GM20431 (cell line): Measurements from ENCODE around the gene OR5T3.
"Not testable (repeated sequence)": the region's sequence is repeated elsewhere in the genome, so short reads cannot be mapped to it uniquely, and the experiment has no call there.

ENCODE experiments used
- in situ Hi-C: fragments of 300-500 bp; cut with MseI, MboI; formaldehyde crosslinking; loops from one replicate; pipeline ENCODE4 v1.15.0; 2020; ENCODE audit warnings: low sequenced_read_pairs; ENCODE audit not compliant: unreplicated experiment

The OR5T3 gene

DNA sequence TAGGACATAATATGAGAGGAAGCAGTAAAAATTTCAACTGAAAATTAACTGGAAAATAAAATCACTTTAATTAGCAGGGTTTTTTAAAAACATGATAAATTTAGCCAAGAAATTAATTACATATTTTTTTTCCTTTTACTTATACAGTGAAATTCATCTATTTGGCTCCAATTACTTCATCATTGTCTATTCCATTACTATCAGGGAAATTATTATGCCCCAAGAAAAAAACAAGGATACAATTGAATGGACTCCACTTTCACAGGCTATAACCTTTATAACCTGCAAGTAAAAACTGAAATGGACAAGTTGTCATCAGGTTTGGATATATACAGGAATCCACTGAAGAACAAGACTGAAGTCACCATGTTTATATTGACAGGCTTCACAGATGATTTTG, at the start of gene OR5T3:
Gene OR5T3, plus strand, starts transcription at position 301 of the 400 bp plus-strand sequence. Its CDS starts 0 bp downstream, at position 301.
- in situ Hi-C loops, result no loop called here

DNA sequence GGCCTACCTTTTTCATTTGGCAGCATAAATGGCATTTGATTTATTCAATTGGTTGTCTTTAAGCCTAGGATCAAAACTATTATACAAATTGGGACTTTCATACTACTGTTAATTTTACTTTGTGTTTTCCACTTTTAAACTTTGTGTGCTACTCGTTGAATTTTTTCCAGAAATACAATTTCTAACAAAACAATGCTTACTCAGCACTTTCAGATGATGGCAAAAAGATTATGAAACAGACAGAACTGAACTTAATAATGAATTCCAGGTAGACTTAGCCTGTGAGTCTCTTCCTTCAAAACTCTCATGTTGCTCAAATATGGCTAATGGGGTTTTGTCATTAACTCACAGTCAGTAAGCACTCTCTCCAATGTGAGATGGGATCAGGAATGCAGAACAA, 44.3 kb upstream of the OR5T3 start:
- in situ Hi-C loops, result no loop called here

DNA sequence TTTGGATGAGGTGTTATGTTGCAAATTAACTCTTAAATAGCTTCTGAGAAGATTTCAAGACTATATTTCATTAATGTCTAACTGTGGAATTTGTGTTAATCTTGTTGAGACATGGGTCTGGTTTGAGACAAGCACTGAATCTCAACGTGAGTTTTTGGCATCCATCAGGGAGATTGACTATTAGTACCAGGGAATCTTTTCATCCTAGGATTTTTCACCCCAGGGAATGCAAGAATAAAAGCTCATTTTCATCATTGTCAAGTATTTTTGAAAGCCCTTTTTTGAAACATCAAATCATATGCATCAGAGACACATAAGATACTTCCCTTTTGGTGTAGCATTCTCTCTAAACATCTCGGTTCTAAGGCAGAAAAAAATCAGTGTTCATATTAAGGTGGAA, 37.5 kb upstream of the OR5T3 start:
- in situ Hi-C loops, result no loop called here

DNA sequence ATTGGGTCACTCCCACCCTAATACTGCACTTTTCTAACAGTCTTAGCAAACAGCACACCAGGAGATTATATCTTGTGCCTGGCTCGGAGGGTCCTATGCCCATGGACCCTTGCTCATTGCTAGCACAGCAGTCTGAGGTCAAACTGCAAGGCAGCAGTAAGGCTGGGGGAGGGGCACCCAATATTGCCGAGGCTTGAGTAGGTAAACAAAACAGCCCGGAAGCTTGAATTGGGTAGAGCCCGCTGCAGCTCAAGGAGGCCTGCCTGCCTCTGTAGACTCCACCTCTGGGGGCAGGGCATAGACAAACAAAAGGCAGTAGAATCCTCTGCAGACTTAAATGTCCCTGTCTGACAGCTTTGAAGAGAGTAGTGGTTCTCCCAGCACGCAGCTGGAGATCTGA, 32.3 kb upstream of the OR5T3 start:
- in situ Hi-C loops, result not testable (repeated sequence)

DNA sequence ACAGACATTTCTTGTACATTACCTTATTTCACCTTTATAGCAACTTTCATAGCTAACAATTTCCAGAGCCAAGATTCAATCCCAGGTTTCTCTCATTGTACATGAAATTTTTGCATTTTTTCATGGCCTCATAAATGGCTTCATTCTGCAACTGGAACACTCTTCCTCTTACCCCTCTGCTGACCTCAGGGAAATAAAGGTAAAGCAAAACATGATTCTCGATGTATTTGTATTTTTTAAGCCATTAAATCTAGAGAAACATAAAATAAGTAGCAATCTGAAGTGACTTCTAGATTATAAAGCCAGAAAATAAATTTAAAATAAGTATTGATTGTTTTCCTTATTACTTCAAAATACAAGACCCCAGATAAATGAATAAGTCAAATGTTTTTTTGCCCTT, 17.9 kb upstream of the OR5T3 start, which contains the start of gene OR5T2:
Gene OR5T2, minus strand, starts transcription at position 101 of the 400 bp plus-strand sequence. CDS start 1,193 bp downstream, outside the sequence.
- in situ Hi-C loops, result no loop called here

DNA sequence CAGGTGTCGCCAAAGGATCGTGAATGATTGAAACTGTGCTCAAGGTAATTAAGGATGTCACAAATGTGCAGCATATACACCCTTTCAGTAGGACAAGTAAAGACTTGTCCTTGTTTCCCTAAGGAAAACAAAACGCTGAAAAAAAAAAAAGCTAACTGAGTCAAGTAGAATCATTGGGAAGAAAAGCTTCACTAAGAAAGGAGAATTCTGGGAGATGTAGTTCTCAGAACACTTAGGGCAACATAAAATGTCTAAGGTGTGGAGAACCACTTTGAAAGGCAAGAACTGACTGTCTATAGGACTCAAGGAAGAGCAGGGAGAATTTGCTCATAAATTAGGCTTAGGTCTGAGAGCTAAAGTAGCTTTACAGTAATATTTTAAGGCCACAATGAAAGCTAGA, 19.0 kb downstream of the OR5T3 start:
- in situ Hi-C loops, result no loop called here

DNA sequence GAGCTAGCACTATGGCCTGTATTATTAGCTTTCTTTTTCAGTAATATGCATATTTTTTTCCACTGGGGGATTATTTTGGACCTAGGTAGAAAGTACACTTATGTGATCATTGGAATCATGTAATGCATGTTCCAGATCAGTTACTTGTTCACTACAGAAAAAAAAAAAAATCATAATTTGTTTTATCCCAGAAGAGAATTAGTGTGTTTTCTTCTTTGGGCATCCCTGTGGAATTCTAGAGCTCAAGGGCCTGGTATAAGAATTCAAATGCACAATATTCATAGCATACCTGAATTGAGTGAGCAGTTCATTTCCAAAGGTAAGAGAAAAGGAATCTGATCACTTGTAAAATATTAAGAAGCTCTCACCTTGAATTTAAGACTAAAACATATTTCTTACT, 21.8 kb downstream of the OR5T3 start, which contains the start of gene OR5T1:
Gene OR5T1, plus strand, starts transcription at position 301 of the 400 bp plus-strand sequence. CDS start 1,485 bp downstream, outside the sequence.
- in situ Hi-C loops, result no loop called here

DNA sequence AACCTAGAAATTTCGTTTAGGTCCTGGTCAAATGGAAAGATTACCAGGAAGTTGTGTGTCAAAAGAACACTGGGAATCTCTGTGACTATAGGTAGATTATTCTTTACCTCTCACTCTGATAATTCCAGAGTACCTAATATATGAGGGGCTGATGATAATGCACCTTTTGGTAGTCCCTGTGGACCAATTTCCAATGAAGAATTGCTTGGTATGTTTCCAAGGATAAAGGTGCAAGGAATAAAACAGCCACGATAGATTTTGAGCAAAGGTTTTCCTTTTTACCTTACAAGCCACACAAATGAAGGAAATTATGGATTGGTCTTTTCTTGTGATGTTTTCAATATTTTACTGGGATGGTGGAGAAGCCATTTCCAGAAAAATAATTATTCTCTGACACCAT, 40.1 kb downstream of the OR5T3 start, which contains the start of gene OR8H1:
Gene OR8H1, minus strand, starts transcription at position 101 of the 400 bp plus-strand sequence. CDS start 1,192 bp downstream, outside the sequence.
- in situ Hi-C loops, result no loop called here

DNA sequence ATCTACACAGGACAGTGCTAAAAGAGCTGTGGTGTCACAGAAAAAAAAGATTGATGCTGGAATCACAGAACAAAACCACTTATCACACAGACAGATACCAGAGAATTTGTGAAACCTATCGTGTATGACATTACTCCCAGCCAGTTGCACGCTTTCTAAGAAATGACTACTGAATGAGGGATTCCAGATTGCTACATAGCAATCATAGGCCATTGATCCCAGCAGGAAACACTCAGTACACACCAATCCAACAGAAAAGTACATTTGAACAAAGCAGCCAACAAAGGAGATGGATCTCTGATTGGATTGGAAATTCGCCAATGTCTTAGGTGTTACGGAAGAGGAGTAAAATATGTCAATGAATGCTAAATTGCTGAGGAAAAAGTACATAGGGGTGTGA, 44.8 kb downstream of the OR5T3 start:
- in situ Hi-C loops, result no loop called here
